Activated CD4-positive, alpha-beta T cell treated with anti-CD3 and anti-CD28 coated beads, Interleukin-10, Interleukin-2, amounts not matched to agents 100 ng/mL and 50 ng/mL, durations not matched to agents 16 hours and 8 hours (primary cell): ENCODE measurements around the gene NET1.
"Not testable (repeated sequence)": the region's sequence is repeated elsewhere in the genome, so short reads cannot be mapped to it uniquely, and the experiment has no call there.

ENCODE experiments used
- DNase-seq: peaks from one replicate; pipeline ENCODE4 v3.0.0-alpha.2; 2020

The NET1 gene

DNA sequence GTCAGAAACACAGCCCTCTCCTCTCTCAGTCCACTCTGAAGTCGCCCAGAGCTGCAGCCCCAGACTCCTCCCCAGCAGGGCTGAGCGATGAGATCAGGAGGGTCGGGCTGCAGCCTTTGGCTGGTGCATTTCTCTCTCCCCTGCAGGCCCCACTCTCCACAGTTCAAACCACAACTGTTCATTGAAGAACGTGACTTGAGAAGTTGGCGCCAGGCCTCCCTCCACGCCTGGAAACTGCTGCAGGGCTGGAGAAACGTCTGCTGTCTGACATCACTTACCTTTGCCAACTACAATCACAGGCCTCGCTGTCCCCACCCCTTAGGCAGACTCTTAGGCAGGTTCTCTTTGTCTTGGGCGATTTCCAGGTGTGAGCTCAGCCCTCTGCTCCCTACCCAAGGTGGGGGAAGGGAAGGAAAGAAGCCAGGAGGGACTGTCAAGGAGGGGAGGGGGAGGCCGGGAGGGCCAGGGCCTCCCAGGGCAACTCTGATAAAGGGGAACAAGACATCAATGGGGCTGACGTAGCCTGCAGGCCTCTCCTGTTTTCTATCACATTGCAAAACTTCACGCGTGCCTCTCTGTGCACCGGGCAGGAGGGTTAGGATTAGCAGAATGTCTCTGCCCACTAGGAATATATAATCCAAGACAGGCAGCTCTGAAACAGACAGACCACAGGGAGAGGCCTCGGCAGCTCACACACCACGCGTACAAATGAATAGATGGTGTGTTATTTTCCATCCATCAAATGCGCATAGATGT is 54.3 kb downstream of the NET1 start:
- no peak for DNase-seq

DNA sequence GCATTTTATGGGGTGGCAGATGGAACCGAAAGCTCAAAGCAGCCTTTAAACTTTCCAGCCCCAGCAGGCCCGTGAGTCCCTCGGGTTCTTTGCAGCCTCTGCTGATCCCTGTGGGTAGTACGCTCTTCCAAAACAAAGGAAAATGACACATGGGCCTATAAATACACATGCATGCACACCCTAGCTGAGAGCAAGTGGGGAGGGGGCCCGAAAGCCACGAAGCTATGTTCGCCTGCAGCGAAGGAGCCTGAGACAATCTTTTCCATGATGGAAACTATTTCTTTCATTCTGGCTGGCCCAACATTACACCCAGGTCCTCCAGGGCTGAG is 54.8 kb downstream of the NET1 start:
- no peak for DNase-seq

DNA sequence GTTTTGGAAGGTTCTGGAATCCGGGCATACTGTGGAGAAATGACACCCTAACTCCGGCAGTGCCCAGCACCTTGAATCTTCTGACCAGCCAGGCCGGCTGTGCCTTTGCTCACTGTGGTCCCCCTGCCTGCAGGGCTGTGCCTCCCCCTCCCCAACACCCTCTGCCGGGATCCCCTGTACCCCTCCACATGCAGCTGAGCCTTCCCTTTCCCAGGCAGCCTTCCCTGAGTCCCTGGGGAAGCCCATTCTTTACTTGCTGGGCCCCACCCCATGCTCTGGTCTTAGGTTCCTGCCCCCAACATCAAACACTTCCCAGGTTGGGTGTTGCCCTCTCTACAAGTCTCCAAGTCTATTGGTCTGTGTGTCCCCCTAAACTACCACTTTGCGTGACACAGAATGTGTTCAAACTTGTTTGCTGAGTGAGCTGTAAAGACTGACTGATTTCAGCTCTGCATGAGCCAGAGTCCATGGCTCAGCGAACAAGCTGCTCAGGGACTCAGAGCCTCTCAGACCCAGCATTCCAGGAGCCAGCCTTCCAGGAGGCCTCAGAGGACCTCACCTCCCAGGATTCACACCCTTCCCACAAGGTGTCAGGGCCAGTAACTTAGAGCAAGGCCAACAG is 55.4 kb downstream of the NET1 start:
- no peak for DNase-seq

DNA sequence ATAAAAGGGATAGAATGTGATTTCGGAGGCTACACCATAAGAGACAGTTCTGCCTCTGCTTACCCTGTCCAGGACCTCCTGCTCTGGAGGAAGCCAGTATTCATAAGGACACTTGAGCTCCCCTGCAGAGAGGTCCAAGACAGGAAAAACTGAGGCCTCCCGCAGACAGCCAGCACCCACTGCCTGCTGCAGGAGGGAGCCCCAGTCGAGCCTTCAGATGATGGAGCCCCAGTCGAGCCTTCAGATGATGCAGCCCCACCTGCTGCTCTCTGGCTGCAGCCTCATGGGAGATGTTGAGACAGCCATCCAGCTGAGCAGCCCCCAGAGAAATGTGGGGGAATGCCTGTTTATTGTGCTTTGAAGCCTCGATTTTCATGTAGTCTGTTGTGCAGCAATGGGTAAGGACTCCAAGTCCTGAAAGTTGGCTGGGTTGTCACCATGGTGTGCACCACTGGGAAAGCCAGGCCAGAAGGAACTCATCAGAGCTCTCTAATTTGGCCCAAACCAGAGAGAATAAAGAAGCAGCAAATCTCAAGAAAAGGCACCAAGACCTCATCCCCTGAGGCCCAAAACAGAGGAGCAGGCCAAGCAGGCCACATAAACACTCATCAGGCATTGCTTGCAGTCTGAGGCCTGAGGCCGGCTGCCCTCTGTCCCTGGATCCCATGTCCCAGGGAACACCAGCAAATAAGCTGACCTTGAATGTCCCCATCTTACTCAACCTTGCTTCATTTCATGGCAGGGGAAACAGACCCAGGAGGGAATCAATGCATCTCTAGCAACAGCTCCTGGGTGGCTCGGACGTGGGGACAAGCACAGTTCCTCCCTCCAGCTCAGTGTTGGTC is 56.1 kb downstream of the NET1 start:
- no peak for DNase-seq

DNA sequence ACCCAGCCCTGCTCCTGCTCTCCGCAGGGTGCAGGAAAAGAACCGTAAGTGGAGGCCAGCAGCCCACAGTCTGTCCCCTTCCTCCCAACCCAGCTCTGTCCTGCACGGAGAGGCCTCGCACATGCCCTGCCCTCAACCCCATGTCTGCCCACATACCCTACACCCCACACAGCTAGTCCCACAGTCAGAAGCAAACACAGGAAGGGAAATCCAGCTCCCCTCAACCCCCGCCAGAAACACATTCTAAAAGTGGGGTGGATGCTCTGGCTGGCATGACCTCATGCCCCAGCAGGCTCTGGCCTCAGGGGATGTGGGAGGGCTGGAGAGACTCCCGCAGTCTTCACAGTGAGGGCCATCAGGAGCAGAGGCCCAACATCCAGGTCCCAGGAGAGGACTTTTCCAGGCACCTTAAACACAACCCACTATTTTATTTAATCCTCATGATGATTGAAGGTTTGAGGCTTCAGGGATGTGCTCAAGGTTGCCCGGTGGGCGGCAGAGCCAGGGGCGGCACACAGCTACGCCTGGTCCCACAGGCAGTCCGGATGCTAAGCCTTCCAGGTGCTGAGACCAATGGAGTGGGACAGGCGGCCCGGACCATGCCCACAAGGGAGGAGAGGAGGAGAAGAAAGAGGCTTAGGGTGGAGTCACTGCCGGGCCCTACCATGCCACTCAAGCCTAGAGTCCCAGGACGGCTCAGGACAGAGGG is 57.1 kb downstream of the NET1 start:
- no peak for DNase-seq

GRCh38 chr10:5470062-5470751 is 57.9 kb downstream of the NET1 start:
- no peak for DNase-seq

GRCh38 chr10:5474642-5475041 is 62.3 kb downstream of the NET1 start:
- not testable (repeated sequence) for DNase-seq

GRCh38 chr10:5475088-5475487 is 62.7 kb downstream of the NET1 start:
- not testable (repeated sequence) for DNase-seq

DNA sequence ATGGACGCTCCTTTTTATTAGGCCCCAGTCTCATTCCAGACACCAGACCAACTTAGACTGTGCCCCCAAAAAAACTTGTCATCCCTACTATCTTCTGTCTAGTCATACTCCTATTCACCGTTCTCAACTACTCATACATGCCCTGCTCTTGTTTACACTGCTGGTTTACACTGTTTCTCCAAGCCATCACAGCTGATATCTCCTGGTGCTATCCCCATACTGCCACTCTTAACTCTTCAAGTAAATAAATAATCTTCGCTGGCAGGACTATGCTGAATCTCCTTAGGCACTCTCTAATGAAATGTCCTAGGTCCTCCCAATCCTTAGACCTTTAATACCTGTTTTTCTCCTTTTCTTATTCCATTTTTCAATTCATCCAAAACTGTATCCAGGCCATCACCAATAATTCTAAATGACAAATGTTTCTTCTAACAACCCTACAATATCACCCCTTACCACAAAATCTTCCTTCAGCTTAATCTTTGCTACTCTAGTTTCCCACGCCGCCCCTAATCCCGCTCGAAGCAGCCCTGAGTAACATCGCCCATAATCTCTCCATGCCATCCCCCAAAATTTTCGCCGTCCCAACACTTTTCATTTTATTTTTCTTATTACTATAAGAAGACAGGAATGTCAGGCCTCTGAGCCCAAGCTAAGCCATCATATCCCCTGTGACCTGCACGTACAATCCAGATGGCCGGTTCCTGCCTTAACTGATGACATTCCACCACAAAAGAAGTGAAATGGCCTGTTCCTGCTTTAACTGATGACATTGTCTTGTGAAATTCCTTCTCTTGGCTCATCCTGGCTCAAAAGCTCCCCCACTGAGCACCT is 63.8 kb downstream of the NET1 start:
- DNase-seq: not testable (repeated sequence)

DNA sequence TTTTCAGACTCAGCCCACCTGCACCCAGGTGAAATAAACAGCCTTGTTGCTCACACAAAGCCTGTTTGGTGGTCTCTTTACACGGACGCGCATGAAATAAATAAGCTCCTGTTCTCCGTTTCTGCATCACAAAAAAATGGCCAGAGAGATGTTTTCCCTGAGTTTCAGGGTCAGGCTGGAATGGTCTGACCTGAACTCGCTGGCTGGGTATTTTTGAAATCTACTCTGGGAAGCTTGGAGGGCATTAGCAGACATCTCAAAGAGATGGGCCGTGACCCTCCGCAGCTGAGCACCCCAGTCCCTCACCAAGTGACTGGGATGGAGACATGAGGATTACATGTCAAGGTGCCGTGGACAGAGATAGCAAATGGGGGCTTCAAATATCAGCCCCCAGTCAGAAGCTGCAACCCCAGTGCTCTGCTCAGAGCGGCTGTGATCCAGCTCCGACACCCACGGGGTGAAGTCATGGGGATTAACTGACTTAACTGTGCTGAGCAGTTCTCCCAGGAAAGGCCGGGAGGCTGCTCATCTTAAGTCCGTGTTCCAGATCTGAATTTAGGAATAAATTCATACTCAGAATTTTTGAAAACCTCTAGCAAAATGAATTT is 64.7 kb downstream of the NET1 start:
- DNase-seq: no peak

DNA sequence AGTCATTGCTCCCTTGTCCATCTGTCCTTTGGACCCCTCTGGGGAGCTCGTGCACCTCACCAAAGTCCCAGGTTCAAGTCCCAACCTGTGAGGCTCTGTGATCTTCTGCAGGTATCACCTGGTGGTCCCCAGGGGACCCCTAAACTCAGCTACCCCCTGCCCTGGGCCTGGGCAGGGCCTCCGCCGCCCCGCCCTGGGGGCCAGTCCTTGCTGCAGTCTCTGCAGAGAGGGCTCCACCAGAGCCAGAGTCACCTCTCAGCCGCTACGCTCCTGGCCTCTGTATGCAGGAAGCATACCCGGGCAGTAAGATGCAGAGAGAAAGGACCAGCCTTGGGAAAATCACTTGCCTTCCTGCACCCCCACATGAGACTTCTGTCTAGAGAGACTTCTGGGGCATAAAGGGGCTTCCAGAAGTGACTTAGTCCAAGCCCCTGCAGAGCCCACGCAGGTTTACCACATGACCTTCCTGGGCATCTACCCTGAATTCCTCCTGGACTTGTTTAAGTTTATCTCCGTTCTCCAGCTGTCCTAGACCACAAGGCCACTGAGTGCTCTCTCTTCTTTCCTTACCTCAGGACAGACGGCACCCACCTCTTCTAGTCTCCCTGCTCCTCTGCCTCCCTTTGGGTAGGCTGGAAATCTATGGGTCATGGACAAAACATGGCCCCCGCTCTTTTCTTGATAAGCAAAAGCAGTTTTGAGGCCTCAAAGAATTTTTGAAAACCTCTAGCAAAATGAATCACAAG is 65.8 kb downstream of the NET1 start:
- no peak for DNase-seq

GRCh38 chr10:5478694-5479305 is 66.4 kb downstream of the NET1 start:
- no peak for DNase-seq

DNA sequence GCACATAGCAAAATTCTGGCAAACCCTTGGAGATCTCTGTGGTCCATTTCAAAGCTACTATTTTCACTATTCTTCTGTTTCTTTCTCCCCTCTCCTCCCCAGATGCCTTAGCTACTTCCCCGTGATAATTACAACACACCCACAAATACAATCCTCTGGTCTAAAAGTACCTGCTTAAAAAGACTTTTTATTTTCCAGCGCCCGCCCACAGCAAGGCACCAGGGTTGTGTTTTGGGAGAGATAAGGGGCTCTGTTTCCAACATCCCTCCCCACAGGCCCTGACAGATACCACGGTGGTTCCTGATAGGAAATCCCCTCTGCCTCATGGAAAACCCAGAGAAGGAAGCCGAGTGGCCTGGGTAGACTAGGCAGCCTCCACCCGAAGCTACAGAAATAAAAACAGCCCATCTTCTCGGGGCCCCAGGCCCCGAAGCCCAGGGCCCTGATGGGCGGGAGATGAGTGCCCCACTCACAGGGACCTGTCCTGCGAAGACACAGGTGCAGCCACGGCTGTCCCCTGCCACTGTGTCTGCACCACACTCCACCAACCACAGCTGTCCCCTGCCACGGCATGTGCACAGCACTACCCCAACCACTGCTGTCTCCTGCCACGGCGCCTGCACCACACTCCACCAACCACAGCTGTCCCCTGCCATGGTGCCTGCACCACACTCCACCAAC is 67.3 kb downstream of the NET1 start:
- no peak for DNase-seq

DNA sequence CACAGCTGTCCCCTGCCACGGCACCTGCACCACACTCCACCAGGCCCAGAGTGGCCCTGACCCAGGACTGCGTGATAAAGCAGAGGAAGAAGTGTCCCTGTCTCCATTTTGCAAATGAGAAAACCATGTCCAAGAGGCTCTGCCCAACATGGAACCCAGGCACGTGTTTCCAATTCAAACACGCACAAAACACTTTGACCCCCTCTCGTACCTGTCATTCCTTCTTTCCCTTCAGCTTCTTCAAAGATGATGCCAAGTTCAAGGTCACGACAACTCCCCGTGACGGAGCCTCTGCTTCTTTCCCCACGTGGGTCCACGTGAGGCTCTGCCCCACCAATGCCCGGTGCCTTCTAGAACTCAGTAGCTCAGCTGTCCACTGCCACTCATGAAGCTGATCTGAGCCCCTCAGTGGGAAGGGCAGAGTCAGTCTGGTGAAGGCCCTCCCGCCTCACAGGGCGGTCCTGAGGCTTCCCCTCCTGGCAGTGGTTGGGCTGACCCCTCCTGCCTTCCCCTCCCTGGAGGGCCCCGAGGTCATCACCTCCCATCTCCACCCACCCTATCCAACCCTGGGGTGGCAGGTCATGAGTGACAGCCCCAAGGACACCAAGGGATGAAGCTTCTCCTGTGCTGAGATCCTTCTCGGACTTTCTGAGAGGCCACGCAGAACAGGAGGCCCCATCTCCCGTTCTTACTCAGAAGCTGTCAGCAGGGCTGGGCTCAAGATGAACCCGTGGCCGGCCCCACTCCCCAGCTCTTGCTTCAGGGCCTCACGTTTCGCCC is 68.0 kb downstream of the NET1 start:
- no peak for DNase-seq

GRCh38 chr10:5481121-5481520 is 68.8 kb downstream of the NET1 start:
- DNase-seq: no peak

- DNase-seq: no peak
Observed at GRCh38 chr10:5482016-5482415, 69.7 kb downstream of the NET1 start.

- no peak for DNase-seq
Observed at GRCh38 chr10:5484205-5484604, 71.8 kb downstream of the NET1 start.

GRCh38 chr10:5485290-5485689 is 72.9 kb downstream of the NET1 start:
- DNase-seq: no peak
